Stomach (tissue), 9 donors: ENCODE results near the gene DPYSL5. TPM values are rescaled to one million over a fixed set of nuclear protein-coding genes. Genes with fewer than 3 reads are reported as not detected.
"Not testable (repeated sequence)": the region's sequence is repeated elsewhere in the genome, so short reads cannot be mapped to it uniquely, and the experiment has no call there.

Source experiments
- DNase-seq, 2 donors: peaks; one replicate each; pipeline versions ENCODE4 v3.0.0 to v3.0.0-alpha.2; 2013 to 2019
- H3K27ac ChIP-seq, 5 donors: fragments of 200-600 bp in 4 of 5; sonication (generic) in 4 of 5; one replicate each; pipeline ENCODE4 v1.5.1; 2013 to 2019; ENCODE audit warnings: mild to moderate bottlenecking in 1 of 5, moderate library complexity in 1 of 5
- H3K27me3 ChIP-seq, 3 donors: fragments of 200-600 bp; sonication (generic); one replicate each; pipeline ENCODE4 v1.5.1; 2017 to 2019; ENCODE audit warnings: mixed run types in 1 of 3
- H3K36me3 ChIP-seq, 4 donors: fragments of 200-600 bp; sonication (generic); 1 replicate in 3 of 4; 2 replicates in 1 of 4; pipeline ENCODE4 v1.5.1; 2016 to 2019
- H3K4me1 ChIP-seq, 4 donors: fragments of 200-600 bp; sonication (generic); one replicate each; pipeline ENCODE4 v1.5.1; 2016 to 2019
- H3K4me3 ChIP-seq, 4 donors: fragments of 200-600 bp; sonication (generic) in 3 of 4; one replicate each; pipeline ENCODE4 v1.5.1; 2016 to 2019; ENCODE audit warnings: mild to moderate bottlenecking in 1 of 4
- H3K9me3 ChIP-seq, 4 donors: fragments of 200-600 bp; sonication (generic); one replicate each; pipeline ENCODE4 v1.5.1; 2016 to 2019
- EP300 ChIP-seq: sonication (generic); formaldehyde crosslinking; IDR thresholded peaks from one replicate; pipeline ENCODE4 v1.6.1; 2017; ENCODE audit warnings: antibody characterized with exemption
- POLR2A ChIP-seq, 4 donors: fragments of 450-650 bp; IDR thresholded peaks; one replicate each; pipeline ENCODE4 v1.6.1; 2016; ENCODE audit warnings: antibody characterized with exemption in 4 of 4, control low read depth in 2 of 4, mild to moderate bottlenecking in 1 of 4, moderate library complexity in 1 of 4
- POLR2AphosphoS5 ChIP-seq, 3 donors: sonication (generic); formaldehyde crosslinking; IDR thresholded peaks; one replicate each; pipeline ENCODE4 v1.6.1; 2016; ENCODE audit warnings: antibody characterized with exemption in 3 of 3
- WGBS, 5 donors: extraction: QIAGEN DNeasy Blood & Tissue Kit in 3 of 5; methylation state at CpG; one replicate each; pipeline versions ENCODE4 v1.1.5 to v1.1.7; 2013 to 2018; 5-methylcytosine and 5-hydroxymethylcytosine counted together
- intact Hi-C: fragments of 100-400 bp; cut with DNase I; formaldehyde crosslinking; loops from one replicate; pipeline ENCODE4 v1.15.1; 2023; ENCODE audit warnings: low total_unique reads
- polyA plus RNA-seq, 3 donors: library from polyadenylated mRNA; stranded (reverse); fragments of 200-250 nt; gene quantifications; one replicate each; pipeline ENCODE4 v1.2.3, GENCODE V29; 2013
- total RNA-seq, 5 donors: library from RNA; depleted of rRNA; stranded (reverse); fragments of >200 nt; gene quantifications; one replicate each; pipeline versions ENCODE4 v1.1.0 to v1.2.3, GENCODE V29; 2014 to 2016
- TF ChIP-seq, protein P1 (sequence below), 7 experiments: fragments of 450-650 bp in 4 of 7; fragments of 200-600 bp in 3 of 7; sonication (generic) in 3 of 7; IDR thresholded peaks; one replicate each; pipeline ENCODE4 v1.5.1; 2016 to 2019; ENCODE audit warnings: antibody characterized with exemption in 7 of 7, control low read depth in 2 of 7, mild to moderate bottlenecking in 1 of 7
- donor health status: healthy with polysubstance abuse.
- donor health status: Bipolar disorder and iron deficiency.
- donor health status: healthy.

DPYSL5 gene
- total and polyA plus RNA-seq, 8 donors, result 0.06 to 0.55 TPM; not detected in 6

DNA sequence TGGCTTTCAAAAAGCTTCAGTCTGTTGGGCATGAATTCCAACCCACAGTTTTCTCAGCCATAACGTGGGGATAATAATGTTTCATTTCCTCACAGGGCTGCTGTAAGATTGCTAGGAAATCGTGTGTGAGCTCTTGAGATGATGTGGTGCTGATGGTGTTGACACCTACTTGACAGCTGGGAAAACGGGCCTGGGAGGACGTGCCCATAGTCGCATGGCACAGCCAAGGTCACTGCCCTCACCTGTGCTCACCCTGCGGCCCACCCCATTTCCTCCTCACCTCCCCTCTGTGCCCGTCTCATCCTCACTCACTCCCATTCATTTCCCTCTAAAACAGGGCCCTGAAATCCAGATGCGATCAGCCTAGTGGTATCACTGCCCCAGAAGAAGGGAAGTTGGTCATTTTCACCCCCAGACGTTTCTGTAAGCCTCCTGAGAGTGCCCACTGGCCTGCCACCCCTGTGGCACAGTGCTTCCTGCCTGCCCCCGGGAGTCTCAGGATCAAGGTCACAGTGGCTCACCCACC is 33.0 kb downstream of the DPYSL5 start:
- H3K27me3 ChIP-seq, result peaks cover 0 to 41% (median 8%) of the 10 kb centered on the region in 3 donors
- no peak overlapping the region for H3K4me3 ChIP-seq
- H3K36me3 ChIP-seq, result no peaks in the 10 kb centered on the region
- DNase-seq, result no peak
- TF ChIP-seq EP300 (no peak), POLR2A (IDR thresholded peaks at IDR 0.05) (no peak), POLR2AphosphoS5 (IDR thresholded peaks at IDR 0.05) (no peak)
- TF ChIP-seq, protein P1, sequence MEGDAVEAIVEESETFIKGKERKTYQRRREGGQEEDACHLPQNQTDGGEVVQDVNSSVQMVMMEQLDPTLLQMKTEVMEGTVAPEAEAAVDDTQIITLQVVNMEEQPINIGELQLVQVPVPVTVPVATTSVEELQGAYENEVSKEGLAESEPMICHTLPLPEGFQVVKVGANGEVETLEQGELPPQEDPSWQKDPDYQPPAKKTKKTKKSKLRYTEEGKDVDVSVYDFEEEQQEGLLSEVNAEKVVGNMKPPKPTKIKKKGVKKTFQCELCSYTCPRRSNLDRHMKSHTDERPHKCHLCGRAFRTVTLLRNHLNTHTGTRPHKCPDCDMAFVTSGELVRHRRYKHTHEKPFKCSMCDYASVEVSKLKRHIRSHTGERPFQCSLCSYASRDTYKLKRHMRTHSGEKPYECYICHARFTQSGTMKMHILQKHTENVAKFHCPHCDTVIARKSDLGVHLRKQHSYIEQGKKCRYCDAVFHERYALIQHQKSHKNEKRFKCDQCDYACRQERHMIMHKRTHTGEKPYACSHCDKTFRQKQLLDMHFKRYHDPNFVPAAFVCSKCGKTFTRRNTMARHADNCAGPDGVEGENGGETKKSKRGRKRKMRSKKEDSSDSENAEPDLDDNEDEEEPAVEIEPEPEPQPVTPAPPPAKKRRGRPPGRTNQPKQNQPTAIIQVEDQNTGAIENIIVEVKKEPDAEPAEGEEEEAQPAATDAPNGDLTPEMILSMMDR (IDR thresholded peaks at IDR 0.05), result no peak
- intact Hi-C loops, result no loop called here
- WGBS, 5 donors, result 70 to 75% (median 75%) methylated on average over 10 of the region's 10 CpGs
- H3K9me3 ChIP-seq, result no peaks in the 10 kb centered on the region
- no peaks in the 10 kb centered on the region for H3K4me1 ChIP-seq
- no peak overlapping the region for H3K27ac ChIP-seq

DNA sequence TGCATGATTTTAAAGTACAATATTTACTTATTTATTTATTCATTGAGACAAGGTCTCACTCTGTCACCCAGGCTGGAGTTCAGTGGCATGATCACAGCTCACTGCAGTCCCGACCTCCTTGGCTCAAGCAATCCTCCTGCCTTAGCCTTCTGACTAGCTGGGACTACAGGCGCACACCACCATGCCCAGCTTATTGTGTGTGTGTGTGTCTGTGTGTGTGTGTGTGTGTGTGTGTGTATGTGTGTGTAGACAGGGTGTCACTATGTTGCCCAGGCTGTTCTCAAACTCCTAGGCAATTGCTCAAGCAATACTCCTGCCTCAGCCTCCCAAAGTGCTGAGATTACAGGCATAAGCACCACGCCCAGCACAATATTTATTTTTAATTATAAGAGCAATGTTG is 34.3 kb downstream of the DPYSL5 start:
- H3K4me3 ChIP-seq, DNase-seq, intact Hi-C loops, H3K27ac ChIP-seq, H3K9me3 ChIP-seq, H3K36me3 ChIP-seq, H3K4me1 ChIP-seq: not testable (repeated sequence)
- WGBS, 5 donors, result 52 to 73% (median 70%) methylated on average over 3 of the region's 3 CpGs
- H3K27me3 ChIP-seq, result peaks cover 0 to 34% (median 8%) of the 10 kb centered on the region in 3 donors

- intact Hi-C loops, result no loop called here
- peaks cover 0 to 34% (median 8%) of the 10 kb centered on the region in 3 donors for H3K27me3 ChIP-seq
- no peaks in the 10 kb centered on the region for H3K9me3 ChIP-seq
- TF ChIP-seq POLR2A (IDR thresholded peaks at IDR 0.05) (no peak), POLR2AphosphoS5 (IDR thresholded peaks at IDR 0.05) (no peak), EP300 (no peak)
- TF ChIP-seq, protein P1 (IDR thresholded peaks at IDR 0.05), result no peak
- no peak overlapping the region for H3K4me3 ChIP-seq
- no peak overlapping the region for H3K27ac ChIP-seq
- H3K4me1 ChIP-seq, result no peaks in the 10 kb centered on the region
- H3K36me3 ChIP-seq, result no peaks in the 10 kb centered on the region
- 63 to 72% (median 68%) methylated on average over 8 of the region's 8 CpGs for WGBS, 5 donors
- DNase-seq, result no peak
Measured at GRCh38 chr2:26883956-26884355, 36.0 kb downstream of the DPYSL5 start.

GRCh38 chr2:26884486-26884885 is 36.6 kb downstream of the DPYSL5 start:
- no peaks in the 10 kb centered on the region for H3K36me3 ChIP-seq
- WGBS, 5 donors, result 57 to 83% (median 81%) methylated on average over 3 of the region's 3 CpGs
- no peak for DNase-seq
- TF ChIP-seq, protein P1 (IDR thresholded peaks at IDR 0.05), result no peak
- TF ChIP-seq EP300, result no peak
- TF ChIP-seq POLR2AphosphoS5 (IDR thresholded peaks at IDR 0.05), result no peak
- TF ChIP-seq POLR2A (IDR thresholded peaks at IDR 0.05), result no peak
- peaks cover 0 to 34% (median 8%) of the 10 kb centered on the region in 3 donors for H3K27me3 ChIP-seq
- H3K27ac ChIP-seq, result no peak overlapping the region
- no peaks in the 10 kb centered on the region for H3K9me3 ChIP-seq
- intact Hi-C loops, result no loop called here
- H3K4me1 ChIP-seq, result no peaks in the 10 kb centered on the region
- no peak overlapping the region for H3K4me3 ChIP-seq

DNA sequence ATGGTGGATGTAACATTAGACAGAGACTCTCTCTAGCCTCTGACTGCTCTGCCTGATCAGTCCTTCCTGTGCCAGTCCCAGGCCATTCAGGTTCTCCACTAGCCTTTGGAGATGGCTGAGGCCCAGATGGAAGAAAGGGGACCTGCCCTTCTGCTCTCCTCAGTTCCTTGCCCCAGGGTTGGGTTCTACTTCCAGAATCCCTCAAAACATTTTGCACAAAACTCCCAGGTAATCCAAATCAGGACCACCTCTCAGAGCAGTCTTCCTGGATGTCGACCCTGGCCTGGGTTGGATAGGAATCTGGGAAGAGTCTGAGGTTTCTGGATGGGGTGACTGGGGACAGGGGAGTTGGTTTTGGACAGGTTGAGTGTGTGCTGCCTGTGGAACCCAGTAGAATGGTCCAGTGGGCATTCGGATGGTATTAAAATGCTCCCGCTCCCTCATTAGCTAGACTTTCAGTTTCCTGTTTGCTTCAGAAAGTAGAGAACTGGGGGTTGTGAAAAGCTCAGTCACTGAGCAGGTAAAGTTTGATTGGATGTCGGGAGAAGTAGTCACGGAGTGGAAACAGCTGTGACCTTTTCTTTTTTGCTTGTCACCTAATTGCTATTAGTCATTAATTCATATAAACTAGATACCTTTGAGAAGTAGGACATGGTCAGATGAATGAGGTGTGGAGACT is 37.9 kb downstream of the DPYSL5 start:
- intact Hi-C loops, result no loop called here

More for the DNA sequence above, 37.9 kb downstream of the DPYSL5 start:
- no peaks in the 10 kb centered on the region for H3K4me1 ChIP-seq
- no peak overlapping the region for H3K27ac ChIP-seq
- no peaks in the 10 kb centered on the region for H3K36me3 ChIP-seq
- H3K9me3 ChIP-seq, result no peaks in the 10 kb centered on the region
- TF ChIP-seq EP300 (no peak), POLR2AphosphoS5 (IDR thresholded peaks at IDR 0.05) (no peak), POLR2A (IDR thresholded peaks at IDR 0.05) (no peak)
- TF ChIP-seq, protein P1 (IDR thresholded peaks at IDR 0.05), result no peak
- no peak for DNase-seq
- WGBS, 5 donors, result 58 to 76% (median 74%) methylated on average over 5 of the region's 5 CpGs
- H3K27me3 ChIP-seq, result peaks cover 0 to 21% (median 8%) of the 10 kb centered on the region in 3 donors
- no peak overlapping the region for H3K4me3 ChIP-seq
